Measurements from ENCODE around the gene PGAP1.

The PGAP1 gene

DNA sequence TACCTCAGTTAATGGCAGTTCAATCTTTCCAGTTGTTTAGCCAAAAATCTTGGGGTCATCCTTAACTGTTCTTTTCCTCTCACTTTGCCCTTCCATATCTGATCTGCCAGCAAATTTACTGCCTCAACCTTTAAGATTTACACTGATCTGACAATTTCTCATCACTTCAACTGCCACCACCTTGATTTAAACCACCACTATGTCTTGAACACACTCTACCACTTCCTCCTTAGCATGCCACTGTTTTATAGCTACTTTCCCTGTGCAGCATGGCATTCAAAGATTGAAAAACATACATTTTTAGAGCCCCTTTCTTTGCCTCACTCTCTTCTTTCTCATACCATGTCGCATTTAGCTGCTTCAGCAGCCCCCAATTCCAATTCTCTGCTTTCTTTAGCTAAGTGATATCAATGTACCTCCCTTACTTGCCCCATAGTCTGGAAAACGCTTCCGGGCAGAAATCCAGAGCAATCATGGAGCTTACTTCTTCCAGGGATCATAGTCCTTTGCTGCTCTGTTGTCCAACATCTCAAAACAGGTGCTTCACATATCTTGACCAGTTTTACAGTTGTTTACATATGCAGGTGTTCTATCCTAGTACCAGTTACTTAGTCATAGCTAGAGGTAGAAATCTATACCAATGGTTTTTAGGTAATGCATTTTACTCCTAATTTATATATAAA, 10.9 kb downstream of the PGAP1 start:
- no peak for TF ChIP-seq SIN3A (IDR thresholded peaks at IDR 0.05; ENCODE audit: borderline replicate concordance, insufficient read depth, low read length)

DNA sequence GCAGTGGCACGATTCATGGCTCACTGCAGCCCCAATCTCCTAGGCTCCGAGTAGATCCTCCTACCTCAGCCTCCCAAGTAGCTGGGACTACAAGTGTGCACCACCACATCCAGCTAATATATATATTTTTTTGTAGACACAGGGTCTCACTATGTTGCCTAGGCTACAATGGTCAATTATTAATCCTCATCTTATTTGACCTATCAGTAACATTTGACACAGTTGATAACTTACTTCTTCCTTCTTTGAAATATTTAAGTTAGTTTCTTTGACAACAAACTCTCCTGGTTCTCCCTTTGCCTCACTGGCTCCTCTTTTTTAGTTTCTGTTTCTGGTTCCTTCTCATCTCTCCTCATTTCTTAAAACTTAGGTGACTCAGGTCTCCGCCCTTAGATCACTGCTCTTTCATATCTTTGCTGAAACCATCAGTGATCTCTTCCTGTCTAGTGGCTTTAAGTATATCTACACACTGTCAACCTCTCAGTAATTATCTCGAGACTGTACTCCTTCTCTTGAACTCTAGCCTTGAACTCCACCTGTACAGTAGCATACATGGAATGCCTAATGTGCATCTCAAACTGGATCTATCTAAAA, 11.5 kb downstream of the PGAP1 start:
- TF ChIP-seq POLR2AphosphoS5 (IDR thresholded peaks at IDR 0.05; ENCODE audit: low read depth, low read length) (no peak), TAF1 (IDR thresholded peaks at IDR 0.05; ENCODE audit: borderline replicate concordance, insufficient read depth, low read length) (no peak), SIN3A (IDR thresholded peaks at IDR 0.05; ENCODE audit: borderline replicate concordance, insufficient read depth, low read length) (no peak), FOXP2 (optimal IDR thresholded peaks at IDR 0.05; ENCODE audit: borderline replicate concordance, extremely low read depth, extremely low read length, insufficient read depth) (no peak), REST (IDR thresholded peaks at IDR 0.05; ENCODE audit: insufficient read depth in 1 of 2, low read depth in 2 of 2, low read length in 2 of 2) (no peak)

- no peak for TF ChIP-seq REST (IDR thresholded peaks at IDR 0.05; ENCODE audit: insufficient read depth in 1 of 2, low read depth in 2 of 2, low read length in 2 of 2)
- TF ChIP-seq POLR2AphosphoS5 (IDR thresholded peaks at IDR 0.05; ENCODE audit: low read depth, low read length), result no peak
- no peak for TF ChIP-seq FOXP2 (optimal IDR thresholded peaks at IDR 0.05; ENCODE audit: borderline replicate concordance, extremely low read depth, extremely low read length, insufficient read depth)
- no peak for TF ChIP-seq SIN3A (IDR thresholded peaks at IDR 0.05; ENCODE audit: borderline replicate concordance, insufficient read depth, low read length)
- TF ChIP-seq TAF1 (IDR thresholded peaks at IDR 0.05; ENCODE audit: borderline replicate concordance, insufficient read depth, low read length), result no peak
Observed at GRCh38 chr2:196913691-196914090, 12.8 kb downstream of the PGAP1 start.

DNA sequence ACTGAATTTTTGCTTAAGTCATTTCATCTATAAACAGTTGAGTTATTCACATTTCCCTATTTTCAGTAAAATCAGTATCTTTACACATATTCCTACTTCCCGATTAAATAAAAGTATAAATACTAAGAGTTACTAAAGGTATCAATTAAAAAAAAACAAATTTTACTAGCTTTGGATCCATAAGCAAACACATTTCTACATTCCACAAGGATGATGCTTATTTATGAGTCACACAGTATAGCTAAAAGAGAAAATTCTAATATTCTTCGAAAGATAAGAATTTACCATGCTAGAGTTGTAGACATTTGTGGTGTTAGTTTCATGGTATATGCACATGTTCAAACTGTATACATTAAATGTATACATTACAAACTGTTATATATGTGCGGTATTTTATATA, 23.7 kb downstream of the PGAP1 start:
- TF ChIP-seq TAF1 (IDR thresholded peaks at IDR 0.05; ENCODE audit: borderline replicate concordance, insufficient read depth, low read length) (no peak), POLR2AphosphoS5 (IDR thresholded peaks at IDR 0.05; ENCODE audit: low read depth, low read length) (no peak), REST (IDR thresholded peaks at IDR 0.05; ENCODE audit: insufficient read depth in 1 of 2, low read depth in 2 of 2, low read length in 2 of 2) (no peak), SIN3A (IDR thresholded peaks at IDR 0.05; ENCODE audit: borderline replicate concordance, insufficient read depth, low read length) (no peak), FOXP2 (optimal IDR thresholded peaks at IDR 0.05; ENCODE audit: borderline replicate concordance, extremely low read depth, extremely low read length, insufficient read depth) (no peak)

- TF ChIP-seq POLR2AphosphoS5 (IDR thresholded peaks at IDR 0.05; ENCODE audit: low read depth, low read length) (no peak), FOXP2 (optimal IDR thresholded peaks at IDR 0.05; ENCODE audit: borderline replicate concordance, extremely low read depth, extremely low read length, insufficient read depth) (no peak), TAF1 (IDR thresholded peaks at IDR 0.05; ENCODE audit: borderline replicate concordance, insufficient read depth, low read length) (no peak), REST (IDR thresholded peaks at IDR 0.05; ENCODE audit: insufficient read depth in 1 of 2, low read depth in 2 of 2, low read length in 2 of 2) (no peak), SIN3A (IDR thresholded peaks at IDR 0.05; ENCODE audit: borderline replicate concordance, insufficient read depth, low read length) (no peak)
Observed at GRCh38 chr2:196900843-196901242, 25.7 kb downstream of the PGAP1 start.
